Vagina (tissue), 2 donors: ENCODE results near the gene SLC3A2.

Source experiments
- POLR2AphosphoS5 ChIP-seq, 2 donors: sonication (generic); formaldehyde crosslinking; IDR thresholded peaks; one replicate each; pipeline ENCODE4 v1.9.0; 2017; ENCODE audit warnings: antibody characterized with exemption in 2 of 2, mild to moderate bottlenecking in 2 of 2, low read depth in 1 of 2; ENCODE audit not compliant: insufficient read depth in 1 of 2
- TF ChIP-seq, protein P1 (sequence below), 3 experiments: fragments of 450-650 bp in 2 of 3; fragments of 200-600 bp in 1 of 3; sonication (generic) in 1 of 3; IDR thresholded peaks; one replicate each; pipeline ENCODE4 v1.5.1; 2017 to 2019; ENCODE audit warnings: antibody characterized with exemption in 3 of 3, mild to moderate bottlenecking in 2 of 3, moderate library complexity in 2 of 3

GRCh38 chr11:62865635-62866034 lies 15.1 kb upstream of the SLC3A2 start:
- TF ChIP-seq, protein P1, sequence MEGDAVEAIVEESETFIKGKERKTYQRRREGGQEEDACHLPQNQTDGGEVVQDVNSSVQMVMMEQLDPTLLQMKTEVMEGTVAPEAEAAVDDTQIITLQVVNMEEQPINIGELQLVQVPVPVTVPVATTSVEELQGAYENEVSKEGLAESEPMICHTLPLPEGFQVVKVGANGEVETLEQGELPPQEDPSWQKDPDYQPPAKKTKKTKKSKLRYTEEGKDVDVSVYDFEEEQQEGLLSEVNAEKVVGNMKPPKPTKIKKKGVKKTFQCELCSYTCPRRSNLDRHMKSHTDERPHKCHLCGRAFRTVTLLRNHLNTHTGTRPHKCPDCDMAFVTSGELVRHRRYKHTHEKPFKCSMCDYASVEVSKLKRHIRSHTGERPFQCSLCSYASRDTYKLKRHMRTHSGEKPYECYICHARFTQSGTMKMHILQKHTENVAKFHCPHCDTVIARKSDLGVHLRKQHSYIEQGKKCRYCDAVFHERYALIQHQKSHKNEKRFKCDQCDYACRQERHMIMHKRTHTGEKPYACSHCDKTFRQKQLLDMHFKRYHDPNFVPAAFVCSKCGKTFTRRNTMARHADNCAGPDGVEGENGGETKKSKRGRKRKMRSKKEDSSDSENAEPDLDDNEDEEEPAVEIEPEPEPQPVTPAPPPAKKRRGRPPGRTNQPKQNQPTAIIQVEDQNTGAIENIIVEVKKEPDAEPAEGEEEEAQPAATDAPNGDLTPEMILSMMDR (IDR thresholded peaks at IDR 0.05): no peak
- no peak for TF ChIP-seq POLR2AphosphoS5 (IDR thresholded peaks at IDR 0.05; ENCODE audit: insufficient read depth in 1 of 2, low read depth in 1 of 2)
